WTC11 (cell line): ENCODE data around the gene DBX1. TPM values are rescaled to one million over a fixed set of nuclear protein-coding genes. Genes with fewer than 3 reads are reported as not detected.

ENCODE experiments used
- ATAC-seq: fragments of 200-7000 bp; cut with Tn5 transposase; 2 replicates; pipeline ENCODE4 v1.10.0; 2021; ENCODE audit warnings: mild to moderate bottlenecking, moderate library complexity
- CTCF ChIA-PET: fragments of 300-600 bp; sonication (Branson Sonifier 250); formaldehyde crosslinking; loops from one replicate; lab custom pipeline; 2021; ENCODE audit warnings: antibody characterized with exemption; lab: Charles Lee
- POLR2A ChIA-PET: fragments of 350-600 bp; sonication (Branson Sonifier 250); formaldehyde crosslinking; loops from one replicate; lab custom pipeline; 2021; ENCODE audit warnings: antibody characterized with exemption; lab: Charles Lee
- DNase-seq: peaks from one replicate; pipeline ENCODE4 v3.0.0; 2021; ENCODE audit warnings: low spot score
- H3K27ac Mint-ChIP-seq: 2 replicates; pipeline ENCODE4 v1.8.0; 2021; ENCODE audit warnings: mixed read lengths
- H3K27me3 Mint-ChIP-seq: 2 replicates; pipeline ENCODE4 v1.8.0; 2021; ENCODE audit warnings: low read depth, mild to moderate bottlenecking, moderate library complexity, mixed read lengths
- H3K36me3 Mint-ChIP-seq: 2 replicates; pipeline ENCODE4 v1.8.0; 2021; ENCODE audit warnings: mixed read lengths
- H3K4me1 Mint-ChIP-seq: 2 replicates; pipeline ENCODE4 v1.8.0; 2022; ENCODE audit warnings: mixed read lengths
- H3K4me3 Mint-ChIP-seq: 2 replicates; pipeline ENCODE4 v1.8.0; 2021; ENCODE audit warnings: mild to moderate bottlenecking, moderate library complexity, mixed read lengths
- H3K9me3 Mint-ChIP-seq: 2 replicates; pipeline ENCODE4 v1.8.0; 2021; ENCODE audit warnings: mixed read lengths
- CTCF ChIP-seq: fragments of 200-600 bp; IDR thresholded peaks from 2 replicates; pipeline ENCODE4 v1.8.0; 2022; ENCODE audit warnings: antibody characterized with exemption
- E2F1 ChIP-seq: sonication (generic); formaldehyde crosslinking; IDR thresholded peaks from 2 replicates; pipeline ENCODE4 v1.8.0; 2022; ENCODE audit warnings: mild to moderate bottlenecking, missing genetic modification reagents
- GTF2I ChIP-seq: fragments of 250-450 bp; sonication (Bioruptor Pico); conservative IDR thresholded peaks from 2 replicates; pipeline ENCODE4 v1.4.0; 2021; ENCODE audit warnings: mild to moderate bottlenecking
- KAT7 ChIP-seq: sonication (generic); formaldehyde crosslinking; IDR thresholded peaks from 2 replicates; pipeline ENCODE4 v1.8.1; 2023; ENCODE audit warnings: missing genetic modification reagents, mild to moderate bottlenecking, borderline replicate concordance
- NFYB ChIP-seq: sonication (generic); formaldehyde crosslinking; conservative IDR thresholded peaks from 2 replicates; pipeline ENCODE4 v1.8.0; 2022; ENCODE audit warnings: low read depth, missing genetic modification reagents
- NR3C1 ChIP-seq: sonication (generic); formaldehyde crosslinking; conservative IDR thresholded peaks from 2 replicates; pipeline ENCODE4 v1.8.1; 2023; ENCODE audit warnings: low read depth, mild to moderate bottlenecking, missing genetic modification reagents
- PRRX2 ChIP-seq: fragments of 250-450 bp; sonication (Bioruptor Pico); IDR thresholded peaks from 2 replicates; pipeline ENCODE4 v1.8.0; 2021; ENCODE audit warnings: mild to moderate bottlenecking
- SMAD4 ChIP-seq: sonication (generic); formaldehyde crosslinking; IDR thresholded peaks from 2 replicates; pipeline ENCODE4 v1.8.0; 2022; ENCODE audit warnings: mild to moderate bottlenecking, missing genetic modification reagents
- TP53 ChIP-seq: sonication (generic); formaldehyde crosslinking; IDR thresholded peaks from 2 replicates; pipeline ENCODE4 v1.8.1; 2023; ENCODE audit warnings: mild to moderate bottlenecking, missing genetic modification reagents
- ZBTB43 ChIP-seq: sonication (generic); formaldehyde crosslinking; IDR thresholded peaks from 2 replicates; pipeline ENCODE4 v1.8.1; 2023; ENCODE audit warnings: mild to moderate bottlenecking, missing genetic modification reagents
- ZNF317 ChIP-seq: sonication (generic); formaldehyde crosslinking; IDR thresholded peaks from 2 replicates; pipeline ENCODE4 v1.8.1; 2023; ENCODE audit warnings: low read depth, mild to moderate bottlenecking, moderate library complexity, missing genetic modification reagents, borderline replicate concordance
- ZNF396 ChIP-seq: fragments of 250-450 bp; sonication (Bioruptor Pico); IDR thresholded peaks from 2 replicates; pipeline ENCODE4 v1.8.0; 2021; ENCODE audit warnings: mild to moderate bottlenecking, moderate library complexity, borderline replicate concordance
- ZSCAN18 ChIP-seq: fragments of 250-450 bp; sonication (Bioruptor Pico); IDR thresholded peaks from 2 replicates; pipeline ENCODE4 v2.1.2; 2022; ENCODE audit warnings: mild to moderate bottlenecking, moderate library complexity
- total RNA-seq: library from RNA; stranded (reverse); gene quantifications from 3 replicates; pipeline ENCODE4 v1.2.3, GENCODE V29; 2021
- TF ChIP-seq, protein P1 (sequence below): sonication (generic); formaldehyde crosslinking; conservative IDR thresholded peaks from 2 replicates; pipeline ENCODE4 v1.8.1; 2022; ENCODE audit warnings: mild to moderate bottlenecking, missing genetic modification reagents
- TF ChIP-seq, protein P2 (sequence below): sonication (generic); formaldehyde crosslinking; IDR thresholded peaks from 2 replicates; pipeline ENCODE4 v1.8.1; 2022; ENCODE audit warnings: missing genetic modification reagents, borderline replicate concordance
- TF ChIP-seq, protein P3 (sequence below): sonication (generic); formaldehyde crosslinking; IDR thresholded peaks from 2 replicates; pipeline ENCODE4 v1.8.1; 2022; ENCODE audit warnings: low read depth, missing genetic modification reagents, borderline replicate concordance
- TF ChIP-seq, protein P4 (sequence below): sonication (generic); formaldehyde crosslinking; IDR thresholded peaks from 2 replicates; pipeline ENCODE4 v1.8.1; 2023; ENCODE audit warnings: mild to moderate bottlenecking, missing genetic modification reagents
- TF ChIP-seq, protein P5 (sequence below): sonication (generic); formaldehyde crosslinking; IDR thresholded peaks from 2 replicates; pipeline ENCODE4 v1.8.1; 2023; ENCODE audit warnings: mild to moderate bottlenecking, missing genetic modification reagents, moderate library complexity

DBX1 gene
- total RNA-seq, 1 experiment from 2014 or later, result 0.24 TPM

DNA sequence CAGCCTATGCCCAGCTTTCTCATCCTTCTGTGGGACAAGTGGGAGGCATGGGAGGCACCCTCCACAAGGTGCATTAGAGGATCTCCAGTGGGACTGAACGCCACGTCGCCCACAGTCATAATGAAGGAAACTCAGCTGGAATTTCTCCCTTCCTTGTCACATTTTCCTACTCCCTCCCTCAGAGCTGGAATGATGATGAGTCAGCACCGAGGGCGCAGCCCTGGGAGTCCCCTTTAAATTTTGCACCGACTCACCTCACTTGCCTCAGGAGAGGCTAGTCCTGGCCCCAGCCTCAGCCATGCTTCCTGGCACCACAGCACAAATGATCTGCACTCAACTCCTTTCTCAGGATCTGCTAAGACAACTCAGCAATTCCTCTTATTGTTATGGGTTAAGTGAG lies 34.3 kb downstream of the DBX1 start (continued):
- TF ChIP-seq ZSCAN18 (CRISPR knock-in tag) (no peak), KAT7 (CRISPR knock-in tag) (no peak), ZNF396 (CRISPR knock-in tag) (no peak), E2F1 (no peak), NFYB (CRISPR knock-in tag) (no peak)
- TF ChIP-seq, protein P1, sequence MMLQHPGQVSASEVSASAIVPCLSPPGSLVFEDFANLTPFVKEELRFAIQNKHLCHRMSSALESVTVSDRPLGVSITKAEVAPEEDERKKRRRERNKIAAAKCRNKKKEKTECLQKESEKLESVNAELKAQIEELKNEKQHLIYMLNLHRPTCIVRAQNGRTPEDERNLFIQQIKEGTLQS (CRISPR knock-in tag), result no peak

DNA sequence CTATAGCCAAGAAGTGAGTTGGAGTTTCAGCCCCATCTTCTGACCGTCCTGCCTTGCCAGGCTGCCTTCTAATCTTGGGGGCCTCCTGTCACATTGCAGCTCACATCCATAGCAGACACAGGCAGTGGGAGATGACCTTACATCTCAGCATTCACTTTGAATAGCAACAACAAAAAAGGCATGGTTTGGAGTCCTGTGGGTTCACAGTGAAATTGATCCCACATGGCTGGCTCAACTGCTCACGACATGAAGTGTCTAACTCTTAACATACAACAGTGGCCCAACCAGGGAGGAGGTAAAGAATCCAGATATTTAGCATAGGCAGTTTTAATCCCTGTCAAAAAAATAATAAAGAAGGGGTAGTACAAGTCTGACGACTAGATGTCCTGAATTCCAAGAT lies 38.1 kb downstream of the DBX1 start:
- no peak for ATAC-seq
- no peak overlapping the region for H3K27ac Mint-ChIP-seq
- no peaks in the 10 kb centered on the region for H3K27me3 Mint-ChIP-seq
- peaks cover 34% of the 10 kb centered on the region for H3K36me3 Mint-ChIP-seq
- no peaks in the 10 kb centered on the region for H3K9me3 Mint-ChIP-seq
- H3K4me3 Mint-ChIP-seq, result no peak overlapping the region
- TF ChIP-seq TP53, result no peak
- TF ChIP-seq ZBTB43 (CRISPR knock-in tag), result no peak
- TF ChIP-seq, protein P2, sequence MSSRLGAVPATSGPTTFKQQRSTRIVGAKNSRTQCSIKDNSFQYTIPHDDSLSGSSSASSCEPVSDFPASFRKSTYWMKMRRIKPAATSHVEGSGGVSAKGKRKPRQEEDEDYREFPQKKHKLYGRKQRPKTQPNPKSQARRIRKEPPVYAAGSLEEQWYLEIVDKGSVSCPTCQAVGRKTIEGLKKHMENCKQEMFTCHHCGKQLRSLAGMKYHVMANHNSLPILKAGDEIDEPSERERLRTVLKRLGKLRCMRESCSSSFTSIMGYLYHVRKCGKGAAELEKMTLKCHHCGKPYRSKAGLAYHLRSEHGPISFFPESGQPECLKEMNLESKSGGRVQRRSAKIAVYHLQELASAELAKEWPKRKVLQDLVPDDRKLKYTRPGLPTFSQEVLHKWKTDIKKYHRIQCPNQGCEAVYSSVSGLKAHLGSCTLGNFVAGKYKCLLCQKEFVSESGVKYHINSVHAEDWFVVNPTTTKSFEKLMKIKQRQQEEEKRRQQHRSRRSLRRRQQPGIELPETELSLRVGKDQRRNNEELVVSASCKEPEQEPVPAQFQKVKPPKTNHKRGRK (CRISPR knock-in tag), result no peak
- TF ChIP-seq, protein P3, sequence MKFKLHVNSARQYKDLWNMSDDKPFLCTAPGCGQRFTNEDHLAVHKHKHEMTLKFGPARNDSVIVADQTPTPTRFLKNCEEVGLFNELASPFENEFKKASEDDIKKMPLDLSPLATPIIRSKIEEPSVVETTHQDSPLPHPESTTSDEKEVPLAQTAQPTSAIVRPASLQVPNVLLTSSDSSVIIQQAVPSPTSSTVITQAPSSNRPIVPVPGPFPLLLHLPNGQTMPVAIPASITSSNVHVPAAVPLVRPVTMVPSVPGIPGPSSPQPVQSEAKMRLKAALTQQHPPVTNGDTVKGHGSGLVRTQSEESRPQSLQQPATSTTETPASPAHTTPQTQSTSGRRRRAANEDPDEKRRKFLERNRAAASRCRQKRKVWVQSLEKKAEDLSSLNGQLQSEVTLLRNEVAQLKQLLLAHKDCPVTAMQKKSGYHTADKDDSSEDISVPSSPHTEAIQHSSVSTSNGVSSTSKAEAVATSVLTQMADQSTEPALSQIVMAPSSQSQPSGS (CRISPR knock-in tag), result no peak
- TF ChIP-seq NR3C1 (CRISPR knock-in tag), result no peak
- TF ChIP-seq PRRX2 (CRISPR knock-in tag), result no peak
- TF ChIP-seq CTCF, result no peak
- TF ChIP-seq GTF2I (CRISPR knock-in tag), result no peak
- TF ChIP-seq, protein P4, sequence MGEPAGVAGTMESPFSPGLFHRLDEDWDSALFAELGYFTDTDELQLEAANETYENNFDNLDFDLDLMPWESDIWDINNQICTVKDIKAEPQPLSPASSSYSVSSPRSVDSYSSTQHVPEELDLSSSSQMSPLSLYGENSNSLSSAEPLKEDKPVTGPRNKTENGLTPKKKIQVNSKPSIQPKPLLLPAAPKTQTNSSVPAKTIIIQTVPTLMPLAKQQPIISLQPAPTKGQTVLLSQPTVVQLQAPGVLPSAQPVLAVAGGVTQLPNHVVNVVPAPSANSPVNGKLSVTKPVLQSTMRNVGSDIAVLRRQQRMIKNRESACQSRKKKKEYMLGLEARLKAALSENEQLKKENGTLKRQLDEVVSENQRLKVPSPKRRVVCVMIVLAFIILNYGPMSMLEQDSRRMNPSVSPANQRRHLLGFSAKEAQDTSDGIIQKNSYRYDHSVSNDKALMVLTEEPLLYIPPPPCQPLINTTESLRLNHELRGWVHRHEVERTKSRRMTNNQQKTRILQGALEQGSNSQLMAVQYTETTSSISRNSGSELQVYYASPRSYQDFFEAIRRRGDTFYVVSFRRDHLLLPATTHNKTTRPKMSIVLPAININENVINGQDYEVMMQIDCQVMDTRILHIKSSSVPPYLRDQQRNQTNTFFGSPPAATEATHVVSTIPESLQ (CRISPR knock-in tag), result no peak
- TF ChIP-seq ZNF317 (CRISPR knock-in tag), result no peak
- no peak for TF ChIP-seq SMAD4
- TF ChIP-seq, protein P5, sequence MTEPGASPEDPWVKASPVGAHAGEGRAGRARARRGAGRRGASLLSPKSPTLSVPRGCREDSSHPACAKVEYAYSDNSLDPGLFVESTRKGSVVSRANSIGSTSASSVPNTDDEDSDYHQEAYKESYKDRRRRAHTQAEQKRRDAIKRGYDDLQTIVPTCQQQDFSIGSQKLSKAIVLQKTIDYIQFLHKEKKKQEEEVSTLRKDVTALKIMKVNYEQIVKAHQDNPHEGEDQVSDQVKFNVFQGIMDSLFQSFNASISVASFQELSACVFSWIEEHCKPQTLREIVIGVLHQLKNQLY (CRISPR knock-in tag), result no peak
- no peaks in the 10 kb centered on the region for H3K4me1 Mint-ChIP-seq
- POLR2A ChIA-PET, result no interaction called here
- no peak for DNase-seq
- CTCF ChIA-PET, result interaction anchor here (1.0 kb wide), 1 partner anchor 10 kb away, joined by 4 read pairs; no protein-coding TSS in a partner anchor
